ENCODE results near the gene EMC7. TPM values are rescaled to one million over a fixed set of nuclear protein-coding genes. Genes with fewer than 3 reads are reported as not detected.

EMC7 gene
- total RNA-seq, 6 experiments from 2014 or later, result 159 to 204 (median 171) TPM

DNA sequence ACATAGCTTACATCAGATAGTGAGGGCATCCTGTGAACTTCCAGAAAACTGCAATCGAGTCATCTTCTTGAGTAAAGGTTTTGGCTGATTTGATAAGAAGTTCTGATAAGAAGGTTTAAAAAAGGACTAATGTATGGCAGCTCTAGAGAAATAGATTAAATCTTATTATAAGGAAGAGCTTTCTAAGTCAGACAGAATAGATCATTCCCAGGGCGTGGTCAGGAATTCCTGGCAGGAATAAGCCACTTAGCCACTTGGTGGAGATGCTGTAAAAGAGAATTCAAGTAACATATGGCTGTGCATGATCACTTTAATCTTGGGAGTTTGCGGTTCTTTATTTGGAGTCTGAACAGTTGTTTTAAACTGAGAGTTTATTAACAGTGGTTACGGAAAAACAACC is 17.6 kb upstream of the EMC7 start:
- H3K36me3 Mint-ChIP-seq (ENCODE audit: low read depth), result 0 out of 2 replicates have a peak, but pooled peaks cover 4% of the 10 kb centered on the region
- no peak overlapping the region for H3K27ac Mint-ChIP-seq
- H3K9me3 Mint-ChIP-seq, result no peaks in the 10 kb centered on the region
- peaks cover 52% of the 10 kb centered on the region for H3K4me1 Mint-ChIP-seq (ENCODE audit: low read depth)
- H3K27me3 Mint-ChIP-seq (ENCODE audit: insufficient read depth), result peaks cover 1% of the 10 kb centered on the region; the same call in 1 of the 2 replicates
- TF ChIP-seq, protein P1, sequence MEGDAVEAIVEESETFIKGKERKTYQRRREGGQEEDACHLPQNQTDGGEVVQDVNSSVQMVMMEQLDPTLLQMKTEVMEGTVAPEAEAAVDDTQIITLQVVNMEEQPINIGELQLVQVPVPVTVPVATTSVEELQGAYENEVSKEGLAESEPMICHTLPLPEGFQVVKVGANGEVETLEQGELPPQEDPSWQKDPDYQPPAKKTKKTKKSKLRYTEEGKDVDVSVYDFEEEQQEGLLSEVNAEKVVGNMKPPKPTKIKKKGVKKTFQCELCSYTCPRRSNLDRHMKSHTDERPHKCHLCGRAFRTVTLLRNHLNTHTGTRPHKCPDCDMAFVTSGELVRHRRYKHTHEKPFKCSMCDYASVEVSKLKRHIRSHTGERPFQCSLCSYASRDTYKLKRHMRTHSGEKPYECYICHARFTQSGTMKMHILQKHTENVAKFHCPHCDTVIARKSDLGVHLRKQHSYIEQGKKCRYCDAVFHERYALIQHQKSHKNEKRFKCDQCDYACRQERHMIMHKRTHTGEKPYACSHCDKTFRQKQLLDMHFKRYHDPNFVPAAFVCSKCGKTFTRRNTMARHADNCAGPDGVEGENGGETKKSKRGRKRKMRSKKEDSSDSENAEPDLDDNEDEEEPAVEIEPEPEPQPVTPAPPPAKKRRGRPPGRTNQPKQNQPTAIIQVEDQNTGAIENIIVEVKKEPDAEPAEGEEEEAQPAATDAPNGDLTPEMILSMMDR (IDR thresholded peaks at IDR 0.05), result no peak; the same call in 1 of the 2 replicates
- H3K4me3 Mint-ChIP-seq, result no peak overlapping the region
- DNase-seq, result peak; percentile 37

DNA sequence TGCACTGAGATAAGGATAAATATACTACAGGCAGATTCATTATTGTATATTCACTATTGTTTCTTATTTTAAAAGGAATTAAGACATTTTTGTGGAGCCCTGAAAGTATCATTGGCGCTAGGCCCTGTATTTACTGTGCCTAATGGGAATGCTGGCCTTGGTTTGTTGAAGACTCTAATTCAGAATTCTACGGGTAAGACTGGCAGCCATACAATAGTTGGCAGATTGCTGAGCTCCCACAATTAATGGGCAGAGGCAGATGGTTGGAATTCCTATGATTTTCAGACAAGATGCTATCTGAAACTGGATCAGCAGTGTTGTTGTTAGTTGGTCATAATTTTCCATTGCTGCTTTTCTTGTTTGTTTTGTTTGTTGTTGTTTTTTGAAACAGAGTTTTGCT is 15.0 kb upstream of the EMC7 start:
- Mint-ChIP-seq H3K4me1 (ENCODE audit: low read depth) (peaks cover 26% of the 10 kb centered on the region), H3K27ac (no peak overlapping the region), H3K4me3 (no peak overlapping the region), H3K36me3 (ENCODE audit: low read depth) (no peaks in the 10 kb centered on the region), H3K9me3 (no peaks in the 10 kb centered on the region), H3K27me3 (ENCODE audit: insufficient read depth) (no peaks in the 10 kb centered on the region)
- DNase-seq, result no peak
- TF ChIP-seq, protein P1 (IDR thresholded peaks at IDR 0.05), result no peak

DNA sequence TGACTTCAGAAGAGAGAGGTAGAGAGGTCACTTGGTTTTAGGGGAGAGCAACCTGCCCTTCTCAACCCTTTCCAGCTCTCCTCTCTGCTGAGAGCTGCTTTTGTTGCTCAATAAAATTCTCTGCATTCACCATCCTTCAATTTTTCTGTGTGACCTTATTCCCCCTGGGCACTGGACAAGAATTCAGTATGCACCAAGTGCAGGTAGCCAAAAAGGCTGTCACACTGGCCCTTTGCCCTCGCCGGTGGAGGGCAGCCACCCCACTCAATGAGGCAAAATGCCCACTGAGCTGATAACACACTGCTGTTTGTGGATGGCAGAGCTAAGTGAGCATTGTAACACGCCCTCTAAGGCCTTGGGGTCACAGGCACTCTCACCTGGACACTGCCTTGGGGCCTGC is 13.1 kb upstream of the EMC7 start:
- Mint-ChIP-seq H3K4me3 (no peak overlapping the region), H3K36me3 (ENCODE audit: low read depth) (no peaks in the 10 kb centered on the region), H3K27ac (no peak overlapping the region), H3K9me3 (no peaks in the 10 kb centered on the region), H3K27me3 (ENCODE audit: insufficient read depth) (no peaks in the 10 kb centered on the region), H3K4me1 (ENCODE audit: low read depth) (peaks cover 21% of the 10 kb centered on the region)
- DNase-seq, result no peak
- TF ChIP-seq, protein P1 (IDR thresholded peaks at IDR 0.05), result no peak

DNA sequence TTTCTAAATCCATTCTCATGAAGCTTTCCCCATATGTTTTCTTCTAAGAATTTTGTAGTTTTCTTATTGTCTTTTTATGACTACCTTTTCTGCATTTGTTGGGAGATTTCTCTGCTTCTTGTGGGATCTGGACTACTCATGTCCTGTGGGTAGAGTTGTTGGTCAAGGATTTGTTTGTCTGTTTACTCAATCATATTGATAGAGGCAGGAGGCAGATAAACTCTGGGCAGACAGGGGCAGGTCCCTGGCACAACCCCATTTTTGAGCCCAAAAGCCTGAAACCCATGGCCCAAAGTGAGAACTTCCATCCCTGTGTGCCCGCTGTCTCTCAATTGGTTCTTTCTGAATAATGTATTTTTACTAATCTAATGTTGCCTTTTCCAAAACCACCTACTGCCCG is 12.6 kb upstream of the EMC7 start:
- H3K36me3 Mint-ChIP-seq (ENCODE audit: low read depth), result no peaks in the 10 kb centered on the region
- no peaks in the 10 kb centered on the region for H3K9me3 Mint-ChIP-seq
- no peak for DNase-seq
- H3K27me3 Mint-ChIP-seq (ENCODE audit: insufficient read depth), result no peaks in the 10 kb centered on the region
- H3K4me3 Mint-ChIP-seq, result no peak overlapping the region
- H3K27ac Mint-ChIP-seq, result no peak overlapping the region
- H3K4me1 Mint-ChIP-seq (ENCODE audit: low read depth), result peaks cover 16% of the 10 kb centered on the region
- TF ChIP-seq, protein P1 (IDR thresholded peaks at IDR 0.05), result no peak

DNA sequence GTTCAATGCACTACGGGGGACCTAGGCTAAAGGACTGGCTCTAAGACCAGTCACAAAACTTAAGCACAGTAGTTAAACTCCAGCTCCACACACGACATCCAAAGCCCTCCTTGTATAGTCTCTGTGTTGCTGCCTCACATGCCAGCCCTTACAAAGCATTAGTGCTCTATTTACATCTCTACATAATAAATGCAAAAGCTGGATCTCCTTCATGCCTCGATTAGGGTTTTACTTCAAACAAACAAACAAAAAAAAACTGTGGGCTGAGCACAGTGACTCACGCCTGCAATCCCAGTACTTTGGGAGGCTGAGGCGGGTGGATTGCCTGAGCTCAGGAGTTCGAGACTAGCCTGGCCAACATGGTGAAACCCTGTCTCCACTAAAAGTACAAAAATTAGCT is 9.8 kb upstream of the EMC7 start:
- no peak for DNase-seq
- TF ChIP-seq, protein P1 (IDR thresholded peaks at IDR 0.05), result no peak
- no peaks in the 10 kb centered on the region for H3K9me3 Mint-ChIP-seq
- no peak overlapping the region for H3K27ac Mint-ChIP-seq
- H3K36me3 Mint-ChIP-seq (ENCODE audit: low read depth), result no peaks in the 10 kb centered on the region
- H3K4me1 Mint-ChIP-seq (ENCODE audit: low read depth), result peaks cover 6% of the 10 kb centered on the region; the same call in 1 of the 2 replicates
- H3K4me3 Mint-ChIP-seq, result no peak overlapping the region
- H3K27me3 Mint-ChIP-seq (ENCODE audit: insufficient read depth), result no peaks in the 10 kb centered on the region

Measured in HFFc6 (cell line).